Transverse colon (tissue), 4 donors: Measurements from ENCODE around the gene ADAMTS19.

Experiments used
- CTCF ChIP-seq, 5 experiments: fragments of 200-600 bp in 3 of 5; fragments of 450-650 bp in 2 of 5; sonication (generic) in 3 of 5; IDR thresholded peaks; 1 replicate in 2 of 5; 2 replicates in 3 of 5; pipeline ENCODE4 v1.5.1; 2016 to 2017; ENCODE audit warnings: antibody characterized with exemption in 5 of 5, inconsistent platforms in 3 of 5, mild to moderate bottlenecking in 2 of 5, moderate library complexity in 1 of 5
- EP300 ChIP-seq: sonication (generic); formaldehyde crosslinking; IDR thresholded peaks from one replicate; pipeline ENCODE4 v1.6.1; 2017; ENCODE audit warnings: antibody characterized with exemption, low read depth
- POLR2A ChIP-seq: fragments of 450-650 bp; IDR thresholded peaks from one replicate; pipeline ENCODE4 v1.6.1; 2016; ENCODE audit warnings: antibody characterized with exemption, mild to moderate bottlenecking, moderate library complexity
- POLR2AphosphoS5 ChIP-seq, 3 donors: sonication (generic); formaldehyde crosslinking; IDR thresholded peaks; one replicate each; pipeline ENCODE4 v1.6.1; 2016; ENCODE audit warnings: antibody characterized with exemption in 3 of 3

- TF ChIP-seq CTCF (IDR thresholded peaks at IDR 0.05) (no peak), POLR2A (no peak), POLR2AphosphoS5 (IDR thresholded peaks at IDR 0.05) (no peak), EP300 (no peak)
Measured at GRCh38 chr5:129724222-129724621, 264.1 kb downstream of the ADAMTS19 start.
